ENCODE measurements around the gene ZNF329.

Gene ZNF329

DNA sequence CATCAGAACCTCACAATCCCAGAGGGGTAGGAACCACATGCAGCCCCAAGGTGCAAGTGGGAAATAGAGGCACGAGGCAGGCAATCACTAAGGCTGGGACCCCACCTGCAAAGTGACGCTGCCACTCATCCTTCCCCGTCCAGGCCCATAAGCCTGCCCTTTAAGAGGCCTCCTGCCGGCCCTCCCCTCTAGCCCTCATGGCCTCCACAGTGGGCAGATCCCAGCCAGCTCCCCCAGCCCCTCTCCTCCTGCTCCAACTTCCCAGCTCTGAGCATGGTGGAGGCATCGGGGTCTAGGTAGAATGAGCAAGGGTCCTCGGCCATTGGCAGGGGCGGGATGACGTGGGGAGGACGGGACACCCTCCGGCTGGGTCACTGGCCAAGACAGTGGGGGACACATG is 55.3 kb downstream of the ZNF329 start:
- peaks cover 35% of the 10 kb centered on the region for H3K36me3 Mint-ChIP-seq (ENCODE audit: low read depth)
- peaks cover 23% of the 10 kb centered on the region for H3K9me3 Mint-ChIP-seq
- peaks cover 13% of the 10 kb centered on the region for H3K4me1 Mint-ChIP-seq (ENCODE audit: low read depth)
- no peak overlapping the region for H3K27ac Mint-ChIP-seq
- H3K27me3 Mint-ChIP-seq, result no peaks in the 10 kb centered on the region
- no peak overlapping the region for H3K4me3 Mint-ChIP-seq

DNA sequence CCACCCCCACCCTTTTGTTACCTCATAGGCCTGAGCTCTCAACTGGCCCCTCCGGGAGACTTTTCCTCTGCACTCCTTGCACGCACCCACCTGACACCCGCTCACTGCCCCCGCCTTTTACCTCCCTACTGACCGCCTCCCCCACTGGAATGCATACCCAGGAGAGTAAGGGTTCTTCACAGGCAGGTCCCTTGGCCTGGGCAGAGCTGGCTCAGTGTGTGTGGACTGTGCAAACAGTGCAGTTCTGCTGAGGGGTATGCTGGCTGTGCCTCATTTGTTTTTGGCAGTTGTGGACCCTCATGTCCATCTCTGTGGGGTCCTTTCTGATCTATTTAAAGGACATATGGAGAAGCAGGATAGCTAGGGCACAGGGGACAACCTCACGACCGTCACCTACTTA is 57.5 kb downstream of the ZNF329 start:
- Mint-ChIP-seq H3K9me3 (peaks cover 16% of the 10 kb centered on the region), H3K4me3 (no peak overlapping the region), H3K36me3 (ENCODE audit: low read depth) (peaks cover 32% of the 10 kb centered on the region), H3K27ac (no peak overlapping the region), H3K4me1 (ENCODE audit: low read depth) (peaks cover 7% of the 10 kb centered on the region), H3K27me3 (no peaks in the 10 kb centered on the region)

DNA sequence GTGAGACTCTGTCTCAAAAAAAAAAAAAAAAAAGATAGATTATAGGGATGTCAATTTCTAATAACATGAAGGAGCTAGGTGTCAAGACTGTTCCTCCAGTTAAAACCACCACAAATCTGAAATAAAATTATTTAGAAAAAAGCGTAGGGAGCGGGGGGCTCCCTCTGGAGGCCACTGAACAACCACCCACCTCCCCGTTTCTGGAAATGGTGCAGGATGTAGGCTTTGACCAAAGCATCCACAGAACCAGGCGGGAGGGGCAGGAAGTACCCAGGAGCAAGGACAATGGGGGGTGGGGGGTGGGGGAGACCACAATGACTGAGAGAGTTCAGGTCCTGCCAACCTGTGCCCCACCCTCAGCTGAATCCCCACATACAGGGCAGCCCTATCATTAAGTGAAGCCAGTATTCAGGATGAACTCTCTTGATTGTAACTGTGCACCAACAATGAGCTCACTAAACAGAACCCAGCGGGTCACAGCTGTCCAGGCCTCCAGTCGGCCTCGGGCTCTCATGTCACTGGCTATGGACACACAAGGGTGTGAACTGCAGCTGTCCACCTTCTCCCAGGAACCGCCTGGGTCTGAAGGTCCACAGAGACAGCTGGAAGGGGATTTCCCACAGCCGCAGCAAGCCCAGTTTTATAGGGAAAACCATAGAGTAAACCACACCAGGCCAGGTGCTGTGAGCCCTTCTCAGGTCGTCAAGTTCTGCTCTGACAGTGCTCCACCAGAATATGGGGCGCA is 59.2 kb downstream of the ZNF329 start:
- peaks cover 11% of the 10 kb centered on the region for H3K9me3 Mint-ChIP-seq
- no peak overlapping the region for H3K27ac Mint-ChIP-seq

DNA sequence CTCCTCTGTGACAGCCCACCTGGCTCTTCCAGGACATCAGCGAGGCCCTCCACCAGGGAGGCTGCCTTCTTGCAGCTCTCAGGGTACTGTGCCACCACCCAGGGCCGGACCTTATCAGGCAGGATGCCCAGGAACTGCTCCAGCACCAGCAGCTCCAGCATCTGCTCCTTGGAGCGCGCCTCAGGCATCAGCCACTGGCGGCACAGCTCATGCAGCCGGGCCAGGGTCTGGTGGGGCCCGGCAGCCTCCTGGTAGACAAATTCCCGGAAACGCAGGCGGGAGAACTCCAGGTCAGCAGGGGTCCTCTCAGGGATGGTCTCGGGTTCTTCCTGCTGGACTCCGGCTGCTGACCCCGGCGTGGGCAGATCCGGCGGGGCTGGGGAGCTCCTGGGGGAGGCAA is 60.7 kb downstream of the ZNF329 start:
- no peak overlapping the region for H3K27ac Mint-ChIP-seq
- H3K36me3 Mint-ChIP-seq (ENCODE audit: low read depth), result peaks cover 30% of the 10 kb centered on the region
- H3K9me3 Mint-ChIP-seq, result peaks cover 7% of the 10 kb centered on the region
- no peaks in the 10 kb centered on the region for H3K4me1 Mint-ChIP-seq (ENCODE audit: low read depth)
- H3K4me3 Mint-ChIP-seq, result no peak overlapping the region
- H3K27me3 Mint-ChIP-seq, result no peaks in the 10 kb centered on the region

More for the DNA sequence above, 59.2 kb downstream of the ZNF329 start:
- Mint-ChIP-seq H3K27me3 (no peaks in the 10 kb centered on the region), H3K36me3 (ENCODE audit: low read depth) (peaks cover 33% of the 10 kb centered on the region), H3K4me3 (no peak overlapping the region), H3K4me1 (ENCODE audit: low read depth) (no peaks in the 10 kb centered on the region)

DNA sequence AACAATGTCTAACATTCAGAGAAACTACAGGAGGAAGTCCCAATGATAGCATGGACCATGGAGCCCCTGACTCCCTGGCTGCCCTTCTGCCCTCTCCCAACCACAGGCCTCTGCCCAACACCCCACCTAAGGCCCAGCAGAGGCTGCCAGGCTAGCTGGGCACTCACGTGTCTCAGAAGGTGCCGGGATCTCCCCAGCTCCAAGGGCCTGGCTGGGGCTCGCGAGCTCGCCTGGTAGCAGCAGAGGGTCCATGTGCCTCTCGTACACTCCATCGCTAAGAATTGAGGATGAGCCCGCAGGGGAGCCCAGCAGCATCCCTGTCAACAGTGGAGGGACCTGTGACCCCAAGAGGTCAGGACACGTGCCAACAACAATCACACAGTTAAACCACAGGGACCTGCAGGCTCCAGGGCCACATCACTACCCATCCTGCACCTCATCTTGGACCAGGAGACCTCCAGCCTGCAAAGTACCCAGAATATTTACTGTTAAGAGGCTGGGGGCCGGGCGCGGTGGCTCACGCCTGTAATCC is 62.0 kb downstream of the ZNF329 start:
- Mint-ChIP-seq H3K36me3 (ENCODE audit: low read depth) (peaks cover 35% of the 10 kb centered on the region), H3K4me1 (ENCODE audit: low read depth) (no peaks in the 10 kb centered on the region), H3K27ac (no peak overlapping the region), H3K9me3 (peaks cover 12% of the 10 kb centered on the region), H3K4me3 (no peak overlapping the region), H3K27me3 (no peaks in the 10 kb centered on the region)

DNA sequence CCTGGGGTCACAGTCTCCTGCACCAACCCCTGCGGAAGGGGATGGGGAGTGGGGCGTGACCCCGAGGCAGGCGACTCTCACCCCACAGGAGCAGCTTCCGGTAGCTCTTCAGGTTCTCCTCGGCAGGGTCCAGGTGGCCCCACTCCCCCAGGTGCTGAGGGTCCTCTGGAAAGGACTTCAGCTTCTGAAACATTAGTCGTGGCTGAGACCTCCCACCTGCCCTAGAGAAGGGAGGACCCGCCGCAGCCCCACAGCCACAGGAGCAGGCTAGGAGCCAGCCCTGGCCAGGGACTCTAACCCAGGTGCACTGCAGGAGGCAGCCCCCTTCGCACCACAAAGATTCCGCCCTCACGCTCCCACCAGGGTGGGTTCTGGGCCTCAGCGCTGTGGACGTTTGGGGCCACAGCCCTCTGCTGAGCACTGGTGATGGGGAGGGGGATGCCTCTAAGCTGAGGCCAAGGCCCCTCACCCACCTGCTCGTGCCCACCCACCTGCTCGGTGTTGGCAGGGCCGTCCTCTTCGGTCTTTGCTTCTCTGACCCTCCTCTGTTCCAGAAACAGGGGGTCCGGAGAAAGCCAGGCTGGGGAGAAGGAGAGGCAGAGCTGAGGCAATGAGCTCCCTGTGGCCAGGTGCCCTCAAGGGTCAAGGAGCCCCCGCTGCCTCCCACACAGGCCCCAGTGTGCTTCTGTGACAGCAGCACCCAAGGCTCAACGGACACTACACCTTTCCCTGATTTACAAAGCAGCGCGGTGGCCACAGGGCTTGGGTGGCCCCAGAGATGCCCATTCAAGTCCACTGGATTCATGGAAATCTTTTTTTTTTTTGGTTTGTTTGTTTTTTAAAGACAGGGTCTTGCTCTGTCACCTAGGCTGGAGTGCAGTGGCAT is 63.5 kb downstream of the ZNF329 start:
- no peak overlapping the region for H3K27ac Mint-ChIP-seq
- no peaks in the 10 kb centered on the region for H3K4me1 Mint-ChIP-seq (ENCODE audit: low read depth)
- H3K9me3 Mint-ChIP-seq, result peaks cover 11% of the 10 kb centered on the region
- H3K4me3 Mint-ChIP-seq, result no peak overlapping the region
- no peaks in the 10 kb centered on the region for H3K27me3 Mint-ChIP-seq
- H3K36me3 Mint-ChIP-seq (ENCODE audit: low read depth), result peaks cover 37% of the 10 kb centered on the region

DNA sequence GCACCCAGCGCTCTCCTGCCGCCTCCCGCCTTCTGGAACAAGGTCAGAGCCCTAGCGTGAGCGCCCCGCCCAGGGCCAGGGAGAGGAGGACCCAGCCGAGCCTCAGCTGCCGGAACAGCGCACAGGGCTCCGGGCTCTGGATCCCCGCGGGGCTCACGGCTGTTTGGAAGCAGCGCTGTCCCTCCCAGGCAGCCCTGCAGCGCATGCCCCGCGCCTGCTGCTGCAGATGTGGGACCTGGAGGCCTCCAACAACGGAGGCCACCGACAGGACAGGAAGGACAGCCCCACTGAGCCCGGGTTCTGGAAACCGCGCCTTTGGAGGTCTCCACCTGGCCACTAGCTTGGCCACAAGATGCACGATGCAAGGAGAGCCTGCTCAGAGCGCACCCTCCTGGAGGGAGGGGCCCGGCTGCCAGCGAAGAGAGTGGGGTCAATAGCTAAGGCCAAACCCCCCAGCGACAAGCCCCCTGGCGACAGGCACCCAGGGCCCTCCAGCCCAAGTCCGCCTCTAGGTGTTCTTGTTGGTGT is 65.2 kb downstream of the ZNF329 start:
- Mint-ChIP-seq H3K9me3 (peaks cover 23% of the 10 kb centered on the region), H3K27ac (no peak overlapping the region), H3K27me3 (no peaks in the 10 kb centered on the region), H3K36me3 (ENCODE audit: low read depth) (peaks cover 40% of the 10 kb centered on the region), H3K4me1 (ENCODE audit: low read depth) (no peaks in the 10 kb centered on the region), H3K4me3 (no peak overlapping the region)

DNA sequence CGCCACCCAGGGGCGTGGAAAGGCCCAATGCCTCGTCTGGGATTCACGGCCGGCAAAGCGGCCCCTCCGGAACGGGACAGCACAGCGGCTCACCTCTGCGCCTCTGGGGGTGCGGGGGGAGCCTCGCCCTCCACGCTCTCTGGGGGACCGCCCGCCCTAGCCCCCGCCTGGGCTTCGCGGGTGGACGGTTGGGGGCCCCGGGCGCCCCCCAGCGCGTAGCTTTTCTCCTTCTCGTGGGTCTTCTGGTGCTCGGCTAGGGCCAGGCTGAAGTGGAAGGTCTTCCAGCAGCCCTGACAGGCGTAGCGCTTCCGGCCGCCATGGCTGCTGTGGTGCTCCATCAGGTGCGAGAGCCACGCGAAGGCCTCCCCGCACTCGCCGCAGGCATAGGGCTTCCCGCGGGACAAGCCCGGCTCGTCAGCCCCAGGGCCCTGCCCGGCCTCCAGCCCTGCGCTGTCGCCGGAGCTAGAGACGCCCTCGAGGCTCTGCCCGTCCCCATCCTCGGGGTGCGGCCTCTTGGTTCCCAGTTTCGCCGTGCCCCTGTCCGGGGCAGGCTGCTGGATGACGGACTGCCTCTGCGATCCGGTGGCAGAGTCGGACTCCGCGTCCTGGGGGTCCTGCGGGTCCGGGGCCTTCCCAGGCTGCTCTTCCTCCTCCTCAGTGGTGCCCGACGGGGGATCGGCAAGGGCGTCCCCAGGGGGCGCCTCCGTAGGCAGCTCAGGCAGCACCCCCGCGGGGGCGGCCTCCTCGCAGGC is 65.8 kb downstream of the ZNF329 start:
- H3K27me3 Mint-ChIP-seq, result no peaks in the 10 kb centered on the region
- peaks cover 44% of the 10 kb centered on the region for H3K36me3 Mint-ChIP-seq (ENCODE audit: low read depth)
- no peaks in the 10 kb centered on the region for H3K4me1 Mint-ChIP-seq (ENCODE audit: low read depth)
- no peak overlapping the region for H3K4me3 Mint-ChIP-seq
- H3K9me3 Mint-ChIP-seq, result peaks cover 27% of the 10 kb centered on the region
- no peak overlapping the region for H3K27ac Mint-ChIP-seq

DNA sequence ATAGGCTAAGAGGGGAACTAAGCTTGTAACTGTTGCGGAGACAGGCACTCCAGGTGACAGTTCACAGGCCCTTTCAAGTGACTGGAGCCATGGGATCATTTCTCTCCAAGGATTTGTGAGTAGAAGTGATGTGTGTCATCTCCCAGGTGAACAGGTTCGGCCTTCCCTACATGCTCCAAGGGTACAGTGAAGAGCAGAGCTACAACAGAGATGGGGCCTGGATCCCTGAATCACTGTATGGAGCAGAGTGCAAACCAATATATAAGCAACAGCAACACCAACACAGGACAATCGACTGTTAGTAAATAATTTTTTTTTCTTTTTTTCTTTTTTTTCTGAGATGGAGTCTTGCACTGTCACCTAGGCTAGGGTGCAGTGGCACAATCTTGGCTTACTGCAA is 67.6 kb downstream of the ZNF329 start:
- H3K27me3 Mint-ChIP-seq, result no peaks in the 10 kb centered on the region
- no peak overlapping the region for H3K27ac Mint-ChIP-seq
- no peaks in the 10 kb centered on the region for H3K4me1 Mint-ChIP-seq (ENCODE audit: low read depth)
- peaks cover 27% of the 10 kb centered on the region for H3K9me3 Mint-ChIP-seq
- H3K36me3 Mint-ChIP-seq (ENCODE audit: low read depth), result peaks cover 39% of the 10 kb centered on the region
- H3K4me3 Mint-ChIP-seq, result no peak overlapping the region

DNA sequence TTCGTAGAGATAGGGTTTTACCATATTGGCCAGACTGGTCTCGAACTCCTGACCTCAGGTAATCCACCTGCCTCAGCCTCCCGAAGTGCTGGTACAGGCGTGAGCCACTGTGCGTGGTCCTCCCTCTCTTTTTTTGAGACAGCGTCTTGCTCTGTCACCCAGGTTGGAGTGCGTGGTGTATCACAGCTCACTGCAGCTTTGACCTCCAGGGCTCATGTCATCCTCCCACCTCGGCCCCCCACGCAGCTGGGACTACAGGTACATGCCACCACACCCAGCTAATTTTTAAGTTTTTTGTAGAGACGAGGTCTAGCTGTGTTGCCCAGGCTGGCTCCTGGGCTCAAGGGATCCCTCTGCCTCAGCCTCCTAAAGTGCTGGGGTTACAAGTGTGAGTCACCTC is 70.8 kb downstream of the ZNF329 start:
- Mint-ChIP-seq H3K27me3 (no peaks in the 10 kb centered on the region), H3K36me3 (ENCODE audit: low read depth) (peaks cover 34% of the 10 kb centered on the region), H3K27ac (no peak overlapping the region), H3K4me1 (ENCODE audit: low read depth) (no peaks in the 10 kb centered on the region), H3K4me3 (no peak overlapping the region), H3K9me3 (peaks cover 34% of the 10 kb centered on the region)

All from stimulated activated naive CD8-positive, alpha-beta T cell treated with anti-CD3 and anti-CD28 coated beads, Interleukin-15, Interleukin-2, amounts not matched to agents 100 ng/mL and 50 ng/mL, for 24 hours (primary cell).